Measurements from ENCODE around the gene CDC20. TPM values are rescaled to one million over a fixed set of nuclear protein-coding genes. Genes with fewer than 3 reads are reported as not detected.
A peak's percentile ranks its signal among the peaks of the same experiment; 100 is the strongest.

CDC20 gene
- total and polyA plus RNA-seq, 2 of the 4 experiments (the other 2 are of a cell fraction) = 103 to 107 TPM

GRCh38 chr1:43348343-43348808 is 10.4 kb upstream of the CDC20 start:
- no TSS peak for BruUV-seq (replicated peaks)
- ChIA-PET CTCF (interaction anchor here (0.6 kb wide), 1 partner anchor 9 kb away, joined by 3 read pairs; no protein-coding TSS in a partner anchor), POLR2A (ENCODE audit: unreplicated experiment) (no interaction called here)
- Histone ChIP-seq H3K36me3 (ENCODE audit: control insufficient read depth, insufficient read depth, low read length) (no peaks in the 10 kb centered on the region), H2BK20ac (ENCODE audit: low read depth, low read length) (no peak overlapping the region), H2AFZ (replicated peaks; ENCODE audit: low read length, poor library complexity) (peak overlapping the region; percentile 94), H3K4me1 (ENCODE audit: control insufficient read depth, insufficient read depth, low read length) (peaks cover 18% of the 10 kb centered on the region), H3K4me2 (ENCODE audit: low read depth, low read length) (no peak overlapping the region), H4K91ac (ENCODE audit: insufficient read depth, low read depth, low read length) (peak overlapping the region; percentile 50; the same call in 1 of the 2 replicates), H3K4me3 (ENCODE audit: insufficient read depth, low read depth, low read length) (no peak overlapping the region; the same call in 1 of the 2 replicates), H3K18ac (ENCODE audit: low read depth, low read length) (no peak overlapping the region; the same call in 1 of the 2 replicates), H3K56ac (ENCODE audit: extremely low read depth, insufficient read depth, low read length) (no peak overlapping the region), H2BK15ac (ENCODE audit: low read depth, low read length) (no peak overlapping the region; the same call in 2 of the 3 replicates), H3K79me1 (ENCODE audit: low read depth in 1 of 2, low read length in 2 of 2) (no peaks in the 10 kb centered on the region), H3K9me3 (ENCODE audit: control insufficient read depth, insufficient read depth, low read length) (no peaks in the 10 kb centered on the region), H3K27ac (ENCODE audit: insufficient read depth, low read length) (no peak overlapping the region), H4K5ac (ENCODE audit: low read depth, low read length) (no peak overlapping the region), H2AK5ac (ENCODE audit: low read depth, low read length) (peak overlapping the region; percentile 77), H4K20me1 (ENCODE audit: insufficient read depth, low read length) (peaks cover 3% of the 10 kb centered on the region; the same call in 1 of the 2 replicates), H4K8ac (ENCODE audit: low read depth in 2 of 2, low read length in 2 of 2) (peak overlapping the region; percentile 50 to 72; a peak in 3 of 4 replicates), H3K9me1 (ENCODE audit: insufficient read depth, low read length) (peaks cover 19% of the 10 kb centered on the region), H3K27me3 (ENCODE audit: control insufficient read depth, insufficient read depth, low read length) (0 out of 2 replicates have a peak, but pooled peaks cover 7% of the 10 kb centered on the region), H3K23ac (ENCODE audit: low read depth, low read length) (0 out of 2 replicates have a peak overlapping the region, but pooled peaks have one; percentile 66), H2BK5ac (ENCODE audit: low read depth, low read length, poor library complexity, severe bottlenecking) (no peak overlapping the region), H2BK120ac (ENCODE audit: low read depth, low read length) (peak overlapping the region; percentile 63), H3K14ac (replicated peaks; ENCODE audit: low read depth, low read length) (no peak overlapping the region), H3K4ac (ENCODE audit: low read depth, low read length) (peak overlapping the region; percentile 66), H2AK9ac (replicated peaks; ENCODE audit: low read depth, low read length, poor library complexity) (no peak overlapping the region), H3K9ac (ENCODE audit: low read depth, low read length) (no peak overlapping the region)
- TF ChIP-seq USF2 (IDR thresholded peaks at IDR 0.05; ENCODE audit: low read depth, low read length) (no peak), MAFK (IDR thresholded peaks at IDR 0.05; ENCODE audit: low read depth, low read length) (no peak), FOS (IDR thresholded peaks at IDR 0.05; ENCODE audit: low read depth, low read length) (no peak), RFX5 (IDR thresholded peaks at IDR 0.05; ENCODE audit: low read depth, low read length) (no peak), POLR2A (IDR thresholded peaks at IDR 0.05; ENCODE audit: low read depth, low read length) (no peak)
- DNase-seq = no peak
- in situ Hi-C loops (cut with MboI; ENCODE audit: low sequenced_read_pairs) (no loop called here), intact Hi-C loops (cut with micrococcal nuclease) (no loop called here), dilution Hi-C loops (cut with HindIII; ENCODE audit: low sequenced_read_pairs, unreplicated experiment) (no loop called here)
- 27% methylated on average over 13 of the region's 22 CpGs; no CpG with 5 or more reads in 1 of the 2 experiments for WGBS, 2 experiments (ENCODE audit: extremely low coverage in 2 of 2, insufficient read length in 1 of 2)
- no peak for ATAC-seq (ENCODE audit: low read depth)

All from IMR-90 (cell line).